Right cardiac atrium (tissue), 5 donors: ENCODE measurements around the gene STXBP1. TPM values are rescaled to one million over a fixed set of nuclear protein-coding genes. Genes with fewer than 3 reads are reported as not detected.
A peak's percentile ranks its signal among the peaks of the same experiment; 100 is the strongest.

Experiments used
- ATAC-seq, 2 donors: fragments of 200-7000 bp; cut with Tn5 transposase; one replicate each; pipeline versions ENCODE4 v1.8.0 to v1.9.1; 2020; ENCODE audit warnings: moderate library complexity in 2 of 2, mild to moderate bottlenecking in 1 of 2
- DNase-seq, 3 donors: peaks; one replicate each; pipeline ENCODE4 v3.0.0-alpha.2; 2020
- H3K27ac ChIP-seq: one replicate; pipeline ENCODE4 v1.5.1; 2013; ENCODE audit warnings: mild to moderate bottlenecking, low read length, control low read depth, moderate library complexity
- H3K27me3 ChIP-seq: one replicate; pipeline ENCODE4 v1.6.1; 2013; ENCODE audit not compliant: control insufficient read depth, insufficient read depth
- H3K4me1 ChIP-seq: one replicate; pipeline ENCODE4 v1.6.1; 2013; ENCODE audit warnings: low read length; ENCODE audit not compliant: control insufficient read depth, insufficient read depth
- H3K4me3 ChIP-seq: one replicate; pipeline ENCODE4 v1.5.1; 2013; ENCODE audit warnings: low read length, control low read depth
- H3K9me3 ChIP-seq: one replicate; pipeline ENCODE4 v1.6.1; 2013; ENCODE audit warnings: low read length; ENCODE audit not compliant: control insufficient read depth
- WGBS: extraction: QIAGEN DNeasy Blood & Tissue Kit; methylation state at CpG from one replicate; pipeline ENCODE4 v1.1.7; 2013; 5-methylcytosine and 5-hydroxymethylcytosine counted together
- intact Hi-C, 4 donors: fragments of 100-400 bp; cut with DNase I; formaldehyde crosslinking; loops; one replicate each; pipeline versions ENCODE4 v1.11.0 to v1.14.0; 2022 to 2023
- polyA plus RNA-seq: library from polyadenylated mRNA; stranded (reverse); fragments of 200-250 nt; gene quantifications from one replicate; pipeline ENCODE4 v1.2.3, GENCODE V29; 2013
- total RNA-seq, 4 donors: library from RNA; stranded (reverse); fragmentation: NEBNext Ultra II Directional; extraction: Animal tissue kit (Norgen Biotek cat#: 25700); gene quantifications; one replicate each; pipeline ENCODE4 v1.2.1, GENCODE V29; 2021
- donor health status: healthy with polysubstance abuse.
- donor health status: DM: no; HTN: yes; CAD: no.
- donor health status: DM: no; HTN: no; CAD: no.
- donor health status: DM: no; HTN: yes; CAD: no; lungs with severe emphysema.
- donor health status: DM: yes; HTN: yes; CAD: no.

Gene STXBP1
- total and polyA plus RNA-seq, 5 donors, result 19.4 to 43.3 (median 39.8) TPM

GRCh38 chr9:127660886-127661741 is 49.0 kb downstream of the STXBP1 start:
- no peak overlapping the region for H3K27ac ChIP-seq
- DNase-seq, result no peak
- ATAC-seq, result no peak

GRCh38 chr9:127662617-127663016 is 50.5 kb downstream of the STXBP1 start:
- WGBS, result 100% methylated on average over 1 of the region's 1 CpG
- H3K4me1 ChIP-seq, result no peaks in the 10 kb centered on the region
- H3K27ac ChIP-seq, result no peak overlapping the region
- H3K27me3 ChIP-seq, result no peaks in the 10 kb centered on the region
- no peaks in the 10 kb centered on the region for H3K9me3 ChIP-seq
- intact Hi-C loops, result no loop called here
- ATAC-seq, result no peak
- H3K4me3 ChIP-seq, result no peak overlapping the region
- DNase-seq, result no peak

More at GRCh38 chr9:127660886-127661741, 49.0 kb downstream of the STXBP1 start:
- WGBS, result 52% methylated on average over 13 of the region's 13 CpGs
- no peaks in the 10 kb centered on the region for H3K4me1 ChIP-seq
- no peaks in the 10 kb centered on the region for H3K27me3 ChIP-seq
- H3K9me3 ChIP-seq, result no peaks in the 10 kb centered on the region
- no peak overlapping the region for H3K4me3 ChIP-seq
- intact Hi-C loops, result no loop called here

- WGBS, result 83% methylated on average over 7 of the region's 7 CpGs
- Histone ChIP-seq H3K27ac (no peak overlapping the region), H3K27me3 (no peaks in the 10 kb centered on the region), H3K9me3 (no peaks in the 10 kb centered on the region), H3K4me1 (no peaks in the 10 kb centered on the region), H3K4me3 (no peak overlapping the region)
- DNase-seq, result no peak
- intact Hi-C loops, result no loop called here
- peak; percentile 20 to 51 for ATAC-seq
Observed at GRCh38 chr9:127664324-127664677, 52.2 kb downstream of the STXBP1 start.

- ATAC-seq, result peak; percentile 66 to 83
- peak in 2 of 3 donors; percentile 48 to 52 for DNase-seq
- H3K9me3 ChIP-seq, result no peaks in the 10 kb centered on the region
- no peaks in the 10 kb centered on the region for H3K27me3 ChIP-seq
- no peak overlapping the region for H3K27ac ChIP-seq
- H3K4me3 ChIP-seq, result no peak overlapping the region
- H3K4me1 ChIP-seq, result no peaks in the 10 kb centered on the region
- intact Hi-C loops, result no loop called here
- 62% methylated on average over 10 of the region's 10 CpGs for WGBS
Observed at GRCh38 chr9:127664678-127665507, 52.8 kb downstream of the STXBP1 start.

GRCh38 chr9:127667127-127667844 is 55.2 kb downstream of the STXBP1 start:
- no peak overlapping the region for H3K4me3 ChIP-seq
- no peaks in the 10 kb centered on the region for H3K9me3 ChIP-seq
- 77% methylated on average over 3 of the region's 3 CpGs for WGBS
- H3K4me1 ChIP-seq, result no peaks in the 10 kb centered on the region
- no peak overlapping the region for H3K27ac ChIP-seq
- intact Hi-C loops, result no loop called here
- DNase-seq (no peak), ATAC-seq (no peak)
- H3K27me3 ChIP-seq, result no peaks in the 10 kb centered on the region

DNA sequence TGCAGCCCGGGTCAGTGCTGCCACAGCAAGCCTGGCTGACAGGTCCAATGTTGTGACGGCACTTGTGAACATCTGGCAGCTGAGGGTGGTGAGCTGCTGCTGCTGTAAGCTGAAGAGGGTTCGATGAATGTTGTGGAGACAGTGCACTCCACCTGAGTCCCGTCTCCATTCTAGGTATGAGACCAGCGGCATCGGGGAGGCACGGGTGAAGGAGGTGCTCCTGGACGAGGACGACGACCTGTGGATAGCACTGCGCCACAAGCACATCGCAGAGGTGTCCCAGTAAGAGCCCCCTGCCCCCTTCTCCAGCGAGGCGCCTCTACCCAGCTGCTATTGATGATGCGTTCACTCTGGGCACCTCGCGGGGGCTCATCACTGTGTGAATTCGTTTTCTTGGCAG is 55.8 kb downstream of the STXBP1 start:
- 86% methylated on average over 18 of the region's 18 CpGs for WGBS
- no peaks in the 10 kb centered on the region for H3K4me1 ChIP-seq
- no peaks in the 10 kb centered on the region for H3K27me3 ChIP-seq
- no peak overlapping the region for H3K4me3 ChIP-seq
- ATAC-seq (no peak), DNase-seq (no peak)
- intact Hi-C loops, result no loop called here
- no peak overlapping the region for H3K27ac ChIP-seq
- H3K9me3 ChIP-seq, result no peaks in the 10 kb centered on the region

- Histone ChIP-seq H3K9me3 (no peaks in the 10 kb centered on the region), H3K4me1 (no peaks in the 10 kb centered on the region), H3K27ac (no peak overlapping the region), H3K4me3 (no peak overlapping the region), H3K27me3 (no peaks in the 10 kb centered on the region)
- intact Hi-C loops, result no loop called here
- no peak for ATAC-seq
- WGBS, result 87% methylated on average over 7 of the region's 7 CpGs
- no peak for DNase-seq
Observed at GRCh38 chr9:127673234-127673633, 61.2 kb downstream of the STXBP1 start.

- whole genome bisulfite sequencing, result 83% methylated on average over 12 of the region's 12 CpGs
- ATAC-seq (peak in 1 of 2 donors; percentile 26), DNase-seq (no peak)
- no peak overlapping the region for H3K27ac ChIP-seq
- no peak overlapping the region for H3K4me3 ChIP-seq
- H3K4me1 ChIP-seq, result no peaks in the 10 kb centered on the region
- H3K9me3 ChIP-seq, result no peaks in the 10 kb centered on the region
- no peaks in the 10 kb centered on the region for H3K27me3 ChIP-seq
- intact Hi-C loops, result no loop called here
Observed at GRCh38 chr9:127676638-127677037, 64.6 kb downstream of the STXBP1 start.

DNA sequence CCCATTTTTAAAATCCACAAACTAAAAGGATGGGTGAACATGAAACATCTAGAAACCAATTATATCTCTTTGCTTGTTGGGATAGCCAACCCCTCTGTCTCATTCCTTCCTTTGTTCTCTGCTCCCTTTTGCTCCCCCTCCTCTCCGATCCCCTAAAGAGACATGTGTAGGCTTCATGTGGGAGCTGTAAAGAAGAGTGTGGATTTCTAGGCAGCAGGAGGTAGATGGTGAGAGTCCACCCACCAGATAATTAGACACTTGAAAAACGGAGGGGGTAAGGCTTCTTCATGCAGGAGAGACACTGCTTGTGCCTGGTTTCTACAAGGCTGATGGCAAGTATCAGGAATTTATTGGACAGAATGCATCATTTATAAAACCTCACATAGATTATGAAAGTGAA is 67.4 kb downstream of the STXBP1 start:
- no peak overlapping the region for H3K27ac ChIP-seq
- no peaks in the 10 kb centered on the region for H3K4me1 ChIP-seq
- ATAC-seq, result no peak
- WGBS, result 84% methylated on average over 2 of the region's 2 CpGs
- H3K4me3 ChIP-seq, result no peak overlapping the region
- intact Hi-C loops, result no loop called here
- no peaks in the 10 kb centered on the region for H3K9me3 ChIP-seq
- no peak for DNase-seq
- no peaks in the 10 kb centered on the region for H3K27me3 ChIP-seq

GRCh38 chr9:127680226-127680625 is 68.1 kb downstream of the STXBP1 start:
- intact Hi-C loops, result no loop called here
- DNase-seq (no peak), ATAC-seq (no peak)
- H3K4me1 ChIP-seq, result no peaks in the 10 kb centered on the region
- no peak overlapping the region for H3K4me3 ChIP-seq
- no peak overlapping the region for H3K27ac ChIP-seq
- no peaks in the 10 kb centered on the region for H3K9me3 ChIP-seq
- 91% methylated on average over 11 of the region's 11 CpGs for WGBS
- no peaks in the 10 kb centered on the region for H3K27me3 ChIP-seq

- intact Hi-C loops, result no loop called here
- WGBS, result 88% methylated on average over 9 of the region's 9 CpGs
- no peak for DNase-seq
Observed at GRCh38 chr9:127680846-127681245, 68.8 kb downstream of the STXBP1 start.

More at GRCh38 chr9:127680846-127681245, 68.8 kb downstream of the STXBP1 start:
- no peak overlapping the region for H3K27ac ChIP-seq
- H3K27me3 ChIP-seq, result no peaks in the 10 kb centered on the region
- H3K4me3 ChIP-seq, result no peak overlapping the region
- no peaks in the 10 kb centered on the region for H3K9me3 ChIP-seq
- no peaks in the 10 kb centered on the region for H3K4me1 ChIP-seq
- ATAC-seq, result no peak
